Measurements from ENCODE around the gene UBIAD1. TPM values are rescaled to one million over a fixed set of nuclear protein-coding genes. Genes with fewer than 3 reads are reported as not detected.

The UBIAD1 gene
- total and polyA plus RNA-seq, 2 donors (not counting 3 experiments of a cell fraction or from before 2014, with no cell fraction given) = 12.7 to 17.8 TPM

DNA sequence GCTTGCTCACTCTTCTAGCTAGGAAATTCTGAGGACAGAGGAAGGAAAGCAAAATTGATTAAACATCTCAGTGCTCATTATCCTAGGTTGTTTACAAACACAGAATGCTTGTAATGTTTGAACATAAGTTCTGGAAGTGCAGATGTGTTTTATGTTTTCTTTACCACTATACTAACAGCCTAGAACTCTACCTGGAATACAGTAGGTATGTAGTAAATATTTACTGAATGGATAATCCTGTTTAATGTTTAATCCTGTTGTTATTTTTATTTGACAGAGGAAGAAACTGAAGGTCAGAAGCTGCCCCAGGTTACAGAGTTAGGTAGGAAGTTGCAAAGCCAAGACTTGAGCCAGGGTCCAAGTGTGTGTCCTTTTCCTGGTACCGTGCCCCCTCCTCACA is 16.7 kb upstream of the UBIAD1 start:
- FAIRE-seq (no peak), DNase-seq (ENCODE audit: low read depth, low spot score) (no peak)
- Histone ChIP-seq H4K20me1 (replicated peaks; ENCODE audit: control insufficient read depth, extremely low read depth, insufficient read depth, low read length) (no peaks in the 10 kb centered on the region), H2AFZ (ENCODE audit: low read depth, low read length) (no peak overlapping the region), H3K27ac (ENCODE audit: insufficient read depth, low read depth, low read length) (no peak overlapping the region), H3K79me2 (ENCODE audit: control insufficient read depth, insufficient read depth, low read length) (peaks cover 8% of the 10 kb centered on the region), H3K9me3 (replicated peaks; ENCODE audit: control insufficient read depth, insufficient read depth, low read length) (no peaks in the 10 kb centered on the region), H3K36me3 (ENCODE audit: control insufficient read depth in 2 of 2, extremely low read depth in 1 of 2, insufficient read depth in 2 of 2, low read length in 2 of 2) (peaks cover 19 to 42% of the 10 kb centered on the region in 2 experiments), H3K4me2 (ENCODE audit: insufficient read depth, low read length) (no peak overlapping the region), H3K9me1 (replicated peaks; ENCODE audit: control insufficient read depth, extremely low read depth, insufficient read depth, low read length) (no peaks in the 10 kb centered on the region), H3K27me3 (ENCODE audit: control insufficient read depth in 2 of 2, insufficient read depth in 2 of 2, low read length in 2 of 2) (no peaks in the 10 kb centered on the region), H3K4me1 (ENCODE audit: control insufficient read depth, extremely low read depth, insufficient read depth, low read length) (peaks cover 1% of the 10 kb centered on the region), H3K9ac (replicated peaks; ENCODE audit: extremely low read depth, insufficient read depth, low read length) (no peak overlapping the region), H3K4me3 (replicated peaks in 1 of 3; ENCODE audit: insufficient read depth in 1 of 3, low read depth in 1 of 3, low read length in 3 of 3) (no peak overlapping the region)
- CTCF ChIA-PET = interaction anchor here (1.1 kb wide), 1 partner anchor 14 kb away, joined by 3 read pairs; no protein-coding TSS in a partner anchor
- intact Hi-C loops (cut with micrococcal nuclease) (no loop called here), dilution Hi-C loops (cut with MboI; ENCODE audit: extremely low pct_ligation_motif_present, low sequenced_read_pairs) (no loop called here)
- TF ChIP-seq POLR2A (IDR thresholded peaks at IDR 0.05; ENCODE audit: low read depth, low read length) (no peak), MAX (IDR thresholded peaks at IDR 0.05; ENCODE audit: insufficient read depth, insufficient read length) (no peak), MYC (IDR thresholded peaks at IDR 0.05; ENCODE audit: low read depth, low read length) (no peak), EZH2 (IDR thresholded peaks at IDR 0.05; ENCODE audit: borderline replicate concordance, low read depth, low read length, severe bottlenecking) (no peak), GATA2 (IDR thresholded peaks at IDR 0.05; ENCODE audit: insufficient read depth, insufficient read length, low read depth, low read length) (no peak), FOS (IDR thresholded peaks at IDR 0.05; ENCODE audit: borderline replicate concordance, insufficient read depth, low read length) (no peak), POLR2AphosphoS5 (IDR thresholded peaks at IDR 0.05; ENCODE audit: insufficient read depth, low read depth, low read length) (no peak), CTCF (IDR thresholded peaks at IDR 0.05; ENCODE audit: extremely low read depth in 1 of 2, insufficient read depth in 1 of 2, low read depth in 1 of 2, low read length in 2 of 2) (no peak), JUN (IDR thresholded peaks at IDR 0.05; ENCODE audit: borderline replicate concordance, insufficient read depth, insufficient read length, low read depth) (no peak)
- no TSS peak for BruUV-seq (replicated peaks)
- POLR2A ChIA-PET = no interaction called here
